ENCODE data around the gene IER5.
"Not testable (repeated sequence)": the region's sequence is repeated elsewhere in the genome, so short reads cannot be mapped to it uniquely, and the experiment has no call there.

IER5 gene

DNA sequence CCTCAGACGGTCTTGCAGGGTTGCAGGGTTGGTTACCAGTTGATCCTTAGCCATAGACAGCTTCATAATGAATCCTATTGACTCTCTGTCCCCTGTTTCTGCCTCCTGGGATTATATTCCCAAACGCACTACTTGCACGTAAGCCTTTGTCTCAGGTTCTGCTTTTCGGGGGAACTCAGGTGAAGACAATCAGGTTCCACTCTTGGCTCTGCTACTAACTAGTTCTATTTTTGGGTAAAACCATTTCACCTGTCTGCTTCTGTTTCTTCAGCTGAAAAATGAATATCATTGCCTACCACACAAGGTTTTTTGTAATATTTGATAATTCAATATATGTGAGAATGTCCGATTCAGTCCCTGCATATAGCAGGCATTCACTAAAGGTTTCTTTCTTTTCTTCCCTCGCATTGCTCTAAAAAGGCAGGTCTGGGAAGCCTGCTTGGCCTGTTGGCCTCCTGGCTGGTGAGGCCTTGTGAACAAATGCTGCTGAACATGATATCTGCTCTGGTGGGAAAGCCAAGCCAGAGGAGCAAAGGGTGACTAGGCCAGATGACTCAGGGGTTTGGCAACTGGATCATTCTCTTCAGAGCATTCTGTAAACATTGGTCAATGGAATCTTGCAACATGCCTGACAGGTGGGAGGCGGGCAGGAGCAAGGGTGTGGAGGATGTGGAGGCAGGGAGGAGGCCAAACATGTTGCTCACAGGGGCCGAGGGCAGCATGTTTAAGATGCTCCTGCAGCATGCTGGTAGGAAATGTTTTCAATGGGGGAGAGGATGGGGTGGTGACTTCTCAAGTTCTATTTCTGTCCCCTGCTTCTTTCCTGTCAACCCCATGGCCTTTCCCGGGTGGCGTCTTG is 23.8 kb downstream of the IER5 start:
- H3K9me3 Mint-ChIP-seq, result no peaks in the 10 kb centered on the region
- H3K4me1 Mint-ChIP-seq, result peaks cover 48% of the 10 kb centered on the region
- TF ChIP-seq CTCF (IDR thresholded peaks at IDR 0.05; ENCODE audit: unreplicated experiment in 3 of 3), result no peak
- H3K36me3 Mint-ChIP-seq (ENCODE audit: low read depth), result no peaks in the 10 kb centered on the region
- H3K27me3 Mint-ChIP-seq (ENCODE audit: low read depth), result peaks cover 11% of the 10 kb centered on the region
- no peak overlapping the region for H3K4me3 Mint-ChIP-seq
- H3K27ac Mint-ChIP-seq, result peak overlapping the region; percentile 19 to 40 (median 24)

DNA sequence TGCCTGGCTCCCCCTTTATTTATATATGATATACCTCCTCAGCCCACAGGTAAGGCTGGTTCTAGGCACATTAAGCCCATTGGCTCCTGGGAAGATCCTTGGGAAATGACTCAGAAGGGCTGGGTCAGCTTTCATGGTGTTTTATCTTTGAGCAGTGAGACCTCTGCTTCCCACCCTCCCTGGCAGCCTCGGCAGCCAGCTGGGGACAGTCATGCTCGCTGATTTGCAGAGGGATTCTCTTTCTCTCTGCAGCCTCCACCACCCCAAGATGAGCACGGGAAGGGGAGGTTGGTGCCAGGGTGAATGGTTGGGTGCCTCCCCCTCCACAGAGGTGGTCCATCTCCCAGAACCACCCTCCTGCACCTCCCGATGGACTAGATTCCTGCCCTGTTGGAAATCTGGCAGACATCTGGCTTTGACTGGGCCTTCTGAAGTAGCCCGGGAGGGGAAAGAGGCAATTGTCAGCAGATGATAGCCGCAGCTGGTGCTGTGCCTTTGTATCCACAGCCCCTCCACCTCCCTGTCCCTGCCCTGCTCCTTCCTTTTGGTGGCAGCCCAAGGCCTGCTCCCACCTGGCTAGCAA is 24.6 kb downstream of the IER5 start:
- H3K36me3 Mint-ChIP-seq (ENCODE audit: low read depth), result no peaks in the 10 kb centered on the region
- no peak for TF ChIP-seq CTCF (IDR thresholded peaks at IDR 0.05; ENCODE audit: unreplicated experiment in 3 of 3)
- H3K27me3 Mint-ChIP-seq (ENCODE audit: low read depth), result peaks cover 14% of the 10 kb centered on the region
- H3K4me3 Mint-ChIP-seq, result no peak overlapping the region
- H3K4me1 Mint-ChIP-seq, result peaks cover 42% of the 10 kb centered on the region
- H3K27ac Mint-ChIP-seq, result peak overlapping the region in 2 of 3 experiments; percentile 19 to 20
- no peaks in the 10 kb centered on the region for H3K9me3 Mint-ChIP-seq

DNA sequence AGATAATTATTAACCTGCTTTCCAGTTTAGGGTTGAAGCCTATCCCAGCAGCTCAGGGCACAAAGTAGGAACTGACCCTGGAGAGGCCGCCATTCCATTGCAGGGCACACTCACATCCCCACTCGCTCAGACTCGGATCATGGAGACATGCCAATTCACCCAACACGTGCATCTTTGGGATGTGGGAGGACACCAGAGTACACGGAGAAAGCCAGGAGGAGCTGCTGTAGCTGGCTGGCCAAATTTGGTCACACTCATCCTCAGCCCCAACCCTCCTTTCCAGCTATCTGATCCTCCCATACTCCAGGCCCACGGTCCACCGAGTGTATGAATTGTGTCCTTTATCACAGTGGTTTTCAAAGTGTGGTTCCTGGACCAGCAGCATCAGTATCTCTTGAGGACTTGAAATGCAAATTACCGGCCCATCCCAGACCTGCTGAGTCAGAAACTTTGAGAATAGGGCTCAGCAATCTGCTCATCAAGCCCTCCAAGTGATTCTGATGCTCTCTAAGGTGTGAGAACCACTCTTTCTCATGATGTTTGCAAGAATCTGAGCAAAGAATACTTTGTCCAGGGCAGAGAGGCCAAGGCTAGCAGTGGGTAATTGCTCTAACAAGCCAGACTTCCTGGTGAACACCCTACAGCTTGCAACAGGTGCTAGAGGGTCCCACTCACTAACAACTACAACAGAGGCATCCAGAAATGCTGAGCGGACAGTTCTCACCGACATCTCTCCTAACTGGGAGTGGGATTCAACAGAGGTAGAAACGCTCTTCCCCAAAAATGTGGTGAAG is 26.3 kb downstream of the IER5 start:
- H3K27ac Mint-ChIP-seq, result no peak overlapping the region
- TF ChIP-seq CTCF (IDR thresholded peaks at IDR 0.05; ENCODE audit: unreplicated experiment in 3 of 3), result no peak
- no peaks in the 10 kb centered on the region for H3K9me3 Mint-ChIP-seq
- no peak overlapping the region for H3K4me3 Mint-ChIP-seq
- H3K4me1 Mint-ChIP-seq, result peaks cover 30% of the 10 kb centered on the region
- peaks cover 11% of the 10 kb centered on the region for H3K27me3 Mint-ChIP-seq (ENCODE audit: low read depth)
- H3K36me3 Mint-ChIP-seq (ENCODE audit: low read depth), result no peaks in the 10 kb centered on the region

GRCh38 chr1:181115368-181115684 is 26.8 kb downstream of the IER5 start:
- H3K4me1 Mint-ChIP-seq, result peaks cover 28% of the 10 kb centered on the region
- no peak overlapping the region for H3K27ac Mint-ChIP-seq
- H3K4me3 Mint-ChIP-seq, result no peak overlapping the region
- peaks cover 11% of the 10 kb centered on the region for H3K27me3 Mint-ChIP-seq (ENCODE audit: low read depth)
- H3K9me3 Mint-ChIP-seq, result no peaks in the 10 kb centered on the region
- no peaks in the 10 kb centered on the region for H3K36me3 Mint-ChIP-seq (ENCODE audit: low read depth)
- no peak for TF ChIP-seq CTCF (IDR thresholded peaks at IDR 0.05; ENCODE audit: unreplicated experiment in 3 of 3)

GRCh38 chr1:181115971-181116370 is 27.5 kb downstream of the IER5 start:
- peaks cover 28% of the 10 kb centered on the region for H3K4me1 Mint-ChIP-seq
- H3K27ac Mint-ChIP-seq; H3K36me3 Mint-ChIP-seq (ENCODE audit: low read depth); H3K4me3 Mint-ChIP-seq; H3K9me3 Mint-ChIP-seq: not testable (repeated sequence)
- peaks cover 11% of the 10 kb centered on the region for H3K27me3 Mint-ChIP-seq (ENCODE audit: low read depth)

DNA sequence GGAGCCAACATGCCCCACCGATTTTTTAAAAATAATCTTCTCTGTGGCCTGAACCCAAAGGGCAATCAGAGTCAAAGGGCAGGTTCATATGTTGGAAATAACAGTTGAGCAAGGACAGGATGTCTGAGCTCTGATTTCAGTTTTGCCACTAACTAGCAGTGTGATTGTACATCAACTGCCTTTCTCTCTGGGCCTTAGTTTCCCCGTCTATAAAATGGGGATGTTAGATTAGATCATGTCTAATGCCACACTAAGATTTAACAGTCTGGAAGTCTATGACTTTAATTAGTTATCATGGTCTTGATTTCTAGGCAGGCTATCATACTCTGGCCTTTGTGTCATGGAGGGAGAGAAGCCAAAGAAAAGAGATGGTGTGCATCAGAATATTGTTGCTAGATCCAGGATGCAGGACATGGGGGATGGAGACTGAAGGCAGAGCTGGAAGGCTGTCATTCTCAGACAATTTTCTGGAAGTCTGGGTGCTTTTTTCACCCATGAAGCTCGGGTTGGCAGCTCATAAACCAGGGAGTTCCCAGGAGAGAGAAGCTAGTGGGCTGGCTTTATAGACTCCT is 28.4 kb downstream of the IER5 start:
- no peak overlapping the region for H3K4me3 Mint-ChIP-seq
- H3K27ac Mint-ChIP-seq, result peak overlapping the region in 1 of 3 experiments; percentile 72

More for the DNA sequence above, 28.4 kb downstream of the IER5 start:
- Mint-ChIP-seq H3K9me3 (no peaks in the 10 kb centered on the region), H3K36me3 (ENCODE audit: low read depth) (no peaks in the 10 kb centered on the region), H3K27me3 (ENCODE audit: low read depth) (peaks cover 11% of the 10 kb centered on the region), H3K4me1 (peaks cover 24% of the 10 kb centered on the region)
- no peak for TF ChIP-seq CTCF (IDR thresholded peaks at IDR 0.05; ENCODE audit: unreplicated experiment in 3 of 3)

All from nephron (organoid).